WERI-Rb-1 (cell line): Measurements from ENCODE around the gene LIMS1.

ENCODE experiments used
- DNase-seq: peaks from one replicate; pipeline ENCODE4 v3.0.0-alpha.2; 2020
- H3K27ac ChIP-seq: fragments of 250-450 bp; sonication (Bioruptor Pico); 2 replicates; pipeline ENCODE4 v1.5.1; 2020; ENCODE audit warnings: mild to moderate bottlenecking, moderate library complexity
- H3K27me3 ChIP-seq: fragments of 250-450 bp; sonication (Bioruptor Pico); 2 replicates; pipeline ENCODE4 v1.5.1; 2021; ENCODE audit warnings: mild to moderate bottlenecking, low read depth, moderate library complexity; ENCODE audit not compliant: insufficient read depth, severe bottlenecking
- H3K36me3 ChIP-seq: fragments of 250-450 bp; sonication (Bioruptor Pico); 2 replicates; pipeline ENCODE4 v1.5.1; 2020; ENCODE audit warnings: mild to moderate bottlenecking, moderate library complexity
- H3K4me3 ChIP-seq: 2 replicates; pipeline ENCODE4 v1.5.1; 2011; ENCODE audit warnings: low read depth, mild to moderate bottlenecking, control low read depth, low read length
- H3K9me3 ChIP-seq: fragments of 250-450 bp; sonication (Bioruptor Pico); 2 replicates; pipeline ENCODE4 v1.5.1; 2021; ENCODE audit warnings: mild to moderate bottlenecking, moderate library complexity; ENCODE audit not compliant: severe bottlenecking
- TF ChIP-seq, protein P1 (sequence below): IDR thresholded peaks from 2 replicates; pipeline ENCODE4 v1.5.1; 2011; ENCODE audit warnings: low read depth, mild to moderate bottlenecking, control low read depth, inconsistent platforms, low read length

The LIMS1 gene

DNA sequence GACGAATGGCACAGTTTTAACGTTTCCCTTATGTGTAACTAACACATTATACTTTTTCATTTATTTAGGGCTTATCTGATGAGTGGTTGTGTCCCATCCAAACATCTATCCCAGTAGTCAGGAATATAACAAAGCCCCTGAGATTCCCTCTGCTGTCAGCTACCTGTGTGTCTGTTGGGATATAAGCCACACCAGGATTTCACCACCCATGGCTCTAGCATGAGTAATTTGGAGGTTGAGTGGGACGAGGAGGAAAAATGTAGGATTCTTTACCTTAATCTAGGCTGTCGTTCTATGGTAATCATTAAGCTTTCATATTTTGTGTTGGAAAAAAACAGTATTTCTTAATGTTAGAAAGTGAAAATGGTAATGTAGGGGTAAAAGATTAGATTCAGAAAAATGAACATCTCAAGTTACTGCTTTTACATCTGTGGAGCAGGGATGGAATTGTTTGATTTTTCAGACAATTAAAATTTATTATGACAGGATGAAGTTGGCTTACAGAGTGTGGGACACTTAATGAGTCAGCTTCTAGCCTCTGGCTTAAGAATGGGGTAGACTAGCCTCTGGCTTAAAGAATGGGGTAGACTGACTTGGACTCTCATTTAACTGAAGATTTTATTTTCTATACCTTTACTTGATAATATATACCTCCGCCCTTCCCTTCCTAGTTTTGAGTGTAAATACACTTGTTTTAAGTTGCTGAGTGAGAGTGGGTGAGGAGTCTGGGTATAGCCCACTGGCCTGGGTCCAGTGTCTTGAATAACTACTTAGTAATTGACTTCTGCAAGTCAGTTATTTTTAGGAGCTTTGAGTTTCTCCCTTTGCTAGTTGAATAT is 96.5 kb downstream of the LIMS1 start:
- Histone ChIP-seq H3K27ac (no peak overlapping the region), H3K36me3 (no peaks in the 10 kb centered on the region), H3K4me3 (no peak overlapping the region), H3K27me3 (no peaks in the 10 kb centered on the region), H3K9me3 (no peaks in the 10 kb centered on the region)
- no peak for DNase-seq
- TF ChIP-seq, protein P1, sequence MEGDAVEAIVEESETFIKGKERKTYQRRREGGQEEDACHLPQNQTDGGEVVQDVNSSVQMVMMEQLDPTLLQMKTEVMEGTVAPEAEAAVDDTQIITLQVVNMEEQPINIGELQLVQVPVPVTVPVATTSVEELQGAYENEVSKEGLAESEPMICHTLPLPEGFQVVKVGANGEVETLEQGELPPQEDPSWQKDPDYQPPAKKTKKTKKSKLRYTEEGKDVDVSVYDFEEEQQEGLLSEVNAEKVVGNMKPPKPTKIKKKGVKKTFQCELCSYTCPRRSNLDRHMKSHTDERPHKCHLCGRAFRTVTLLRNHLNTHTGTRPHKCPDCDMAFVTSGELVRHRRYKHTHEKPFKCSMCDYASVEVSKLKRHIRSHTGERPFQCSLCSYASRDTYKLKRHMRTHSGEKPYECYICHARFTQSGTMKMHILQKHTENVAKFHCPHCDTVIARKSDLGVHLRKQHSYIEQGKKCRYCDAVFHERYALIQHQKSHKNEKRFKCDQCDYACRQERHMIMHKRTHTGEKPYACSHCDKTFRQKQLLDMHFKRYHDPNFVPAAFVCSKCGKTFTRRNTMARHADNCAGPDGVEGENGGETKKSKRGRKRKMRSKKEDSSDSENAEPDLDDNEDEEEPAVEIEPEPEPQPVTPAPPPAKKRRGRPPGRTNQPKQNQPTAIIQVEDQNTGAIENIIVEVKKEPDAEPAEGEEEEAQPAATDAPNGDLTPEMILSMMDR = no peak

DNA sequence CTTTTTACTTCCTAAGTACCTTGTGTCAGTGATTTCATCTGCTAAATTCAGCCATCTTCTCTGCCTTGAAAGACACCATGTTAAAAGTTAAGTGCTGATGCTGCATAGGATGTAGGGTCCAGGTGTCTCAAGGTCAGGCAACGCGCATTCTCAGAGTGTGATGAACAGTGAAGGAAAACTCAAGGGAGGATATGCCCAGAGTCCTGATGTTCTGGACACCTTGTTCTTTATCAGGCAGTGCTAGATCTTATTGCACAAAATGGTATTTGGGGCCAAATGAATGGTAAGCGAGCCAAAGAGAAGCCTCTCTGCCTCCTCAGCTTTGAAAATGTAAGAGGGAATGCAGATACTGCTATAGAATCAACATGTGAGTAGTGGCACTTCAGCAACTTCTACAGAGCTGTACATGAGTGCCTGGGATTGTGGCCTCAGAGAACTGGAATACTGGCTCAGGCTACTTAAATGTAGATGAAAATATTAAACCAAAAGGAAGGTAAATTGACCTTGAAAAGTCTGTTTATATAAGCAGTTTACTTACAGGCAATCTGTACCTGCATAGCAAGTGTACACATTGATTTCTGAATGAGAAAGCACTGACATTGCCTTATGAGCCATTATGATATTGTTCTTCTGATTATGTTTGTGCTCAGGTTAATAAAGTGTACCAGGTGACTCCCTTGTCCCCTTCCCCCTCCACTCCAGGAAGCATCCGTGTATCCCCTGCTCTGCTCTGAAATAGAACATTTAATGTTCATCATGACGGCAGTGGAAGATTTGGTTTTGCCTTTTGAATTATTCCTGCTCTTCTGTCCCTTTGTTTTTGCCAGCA is 98.3 kb downstream of the LIMS1 start:
- DNase-seq = no peak

DNA sequence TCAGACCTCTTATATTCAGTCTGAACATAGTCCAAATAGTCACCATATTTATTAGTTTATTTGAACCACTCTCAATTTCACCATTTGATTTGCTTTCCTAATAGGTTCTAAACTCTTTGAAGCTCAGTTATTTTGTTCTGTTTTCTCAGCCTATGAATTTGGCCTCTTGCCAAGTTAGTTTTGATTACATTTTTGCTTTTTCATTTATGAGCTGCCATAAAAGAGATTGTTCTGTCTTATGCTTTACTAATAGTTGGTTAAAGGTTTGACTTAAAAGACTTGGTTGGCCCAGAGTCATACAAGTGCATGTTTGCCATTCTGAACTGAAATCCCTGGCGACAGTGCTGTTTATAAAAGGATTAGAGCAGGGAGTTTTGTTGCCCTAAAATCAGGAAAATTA is 99.1 kb downstream of the LIMS1 start:
- Histone ChIP-seq H3K27ac (no peak overlapping the region), H3K9me3 (no peaks in the 10 kb centered on the region), H3K36me3 (no peaks in the 10 kb centered on the region), H3K27me3 (no peaks in the 10 kb centered on the region), H3K4me3 (no peak overlapping the region)
- DNase-seq = no peak
- TF ChIP-seq, protein P1 = no peak

More for the DNA sequence above, 98.3 kb downstream of the LIMS1 start:
- H3K27me3 ChIP-seq = no peaks in the 10 kb centered on the region
- TF ChIP-seq, protein P1 = no peak
- no peaks in the 10 kb centered on the region for H3K9me3 ChIP-seq
- no peak overlapping the region for H3K27ac ChIP-seq
- H3K4me3 ChIP-seq = no peak overlapping the region
- H3K36me3 ChIP-seq = no peaks in the 10 kb centered on the region

DNA sequence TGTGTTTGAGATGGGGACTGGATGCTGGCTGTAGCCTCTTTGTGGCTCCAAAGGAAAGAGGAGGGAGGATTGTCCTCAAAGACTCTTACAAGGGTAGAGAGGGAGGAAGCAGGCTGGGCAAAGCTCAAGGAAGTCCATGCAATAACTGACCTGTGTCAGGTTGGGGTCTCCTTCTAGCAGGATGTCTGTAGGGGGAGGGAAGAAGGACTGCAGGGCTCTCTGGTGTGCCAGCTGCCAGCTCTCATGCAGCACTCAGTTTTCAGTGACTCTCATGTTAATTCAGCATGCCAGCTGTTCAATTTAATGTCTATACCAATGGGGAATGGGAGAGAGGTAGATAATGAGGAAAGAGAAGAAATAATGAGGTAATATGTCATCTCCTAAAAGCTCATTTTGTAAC is 99.7 kb downstream of the LIMS1 start:
- TF ChIP-seq, protein P1 = no peak
- no peak for DNase-seq
- Histone ChIP-seq H3K27ac (no peak overlapping the region), H3K36me3 (no peaks in the 10 kb centered on the region), H3K27me3 (no peaks in the 10 kb centered on the region), H3K9me3 (no peaks in the 10 kb centered on the region), H3K4me3 (no peak overlapping the region)

DNA sequence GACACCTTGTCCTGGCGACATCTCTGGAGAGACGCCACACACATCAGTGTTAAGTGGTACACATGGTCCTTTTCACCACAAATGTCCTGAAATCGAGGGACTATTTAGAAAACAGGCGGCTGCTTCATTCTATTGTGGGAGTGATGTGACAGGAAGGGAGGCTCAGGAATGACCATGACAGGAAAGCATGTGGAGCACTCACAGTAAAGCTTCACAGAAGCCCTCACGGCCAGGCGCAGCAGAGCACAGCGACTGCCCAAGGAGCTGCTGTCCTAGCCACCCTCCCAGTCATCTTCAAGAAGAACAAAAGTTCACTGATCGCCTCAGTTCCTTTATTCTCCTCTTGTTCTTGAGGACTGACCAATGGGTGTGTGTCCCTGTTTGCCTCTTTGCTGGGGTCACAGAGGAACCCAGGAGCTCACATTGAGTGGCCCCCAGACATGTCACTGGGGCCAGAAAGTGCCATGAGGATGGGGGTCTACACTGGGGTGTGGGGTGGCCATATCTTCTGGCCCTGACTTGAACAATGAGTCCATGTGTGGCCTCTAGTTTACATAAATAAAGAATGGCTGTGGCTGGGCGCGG is 100.4 kb downstream of the LIMS1 start:
- no peak for DNase-seq

More for the DNA sequence above, 100.4 kb downstream of the LIMS1 start:
- H3K4me3 ChIP-seq = no peak overlapping the region
- no peaks in the 10 kb centered on the region for H3K9me3 ChIP-seq
- H3K36me3 ChIP-seq = no peaks in the 10 kb centered on the region
- TF ChIP-seq, protein P1 = no peak
- H3K27ac ChIP-seq = no peak overlapping the region
- H3K27me3 ChIP-seq = no peaks in the 10 kb centered on the region
